GF-D8 (cell line): ENCODE results near the gene CRTC3.

ENCODE experiments used
- DNase-seq: peaks from one replicate; lab custom pipeline; 2025; lab: John Stamatoyannopoulos, UW

The CRTC3 gene

GRCh38 chr15:90562669-90563068 is 32.9 kb downstream of the CRTC3 start:
- no peak for DNase-seq

GRCh38 chr15:90563463-90563862 is 33.7 kb downstream of the CRTC3 start:
- no peak for DNase-seq

DNA sequence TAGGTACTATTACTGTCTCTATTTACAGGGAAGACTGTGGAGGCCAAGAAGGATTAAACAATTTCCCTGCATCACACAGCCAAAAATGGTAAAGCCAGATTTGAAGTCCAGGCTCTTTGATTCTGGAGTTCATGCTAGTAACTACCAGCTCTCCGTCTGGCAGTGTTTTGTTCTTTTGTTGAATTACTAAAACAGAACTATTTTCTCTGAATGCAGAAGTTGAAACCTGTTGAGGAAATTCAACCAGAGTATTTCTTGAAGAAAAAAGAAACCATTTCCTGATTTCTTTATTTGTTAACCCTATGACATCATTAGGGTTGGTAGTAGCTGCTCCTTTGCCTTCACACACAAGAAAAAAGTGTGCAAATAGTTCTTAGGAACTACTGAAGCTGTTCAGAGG is 34.3 kb downstream of the CRTC3 start:
- DNase-seq = peak; percentile 10

- no peak for DNase-seq
Measured at GRCh38 chr15:90564590-90564989, 34.9 kb downstream of the CRTC3 start.

DNA sequence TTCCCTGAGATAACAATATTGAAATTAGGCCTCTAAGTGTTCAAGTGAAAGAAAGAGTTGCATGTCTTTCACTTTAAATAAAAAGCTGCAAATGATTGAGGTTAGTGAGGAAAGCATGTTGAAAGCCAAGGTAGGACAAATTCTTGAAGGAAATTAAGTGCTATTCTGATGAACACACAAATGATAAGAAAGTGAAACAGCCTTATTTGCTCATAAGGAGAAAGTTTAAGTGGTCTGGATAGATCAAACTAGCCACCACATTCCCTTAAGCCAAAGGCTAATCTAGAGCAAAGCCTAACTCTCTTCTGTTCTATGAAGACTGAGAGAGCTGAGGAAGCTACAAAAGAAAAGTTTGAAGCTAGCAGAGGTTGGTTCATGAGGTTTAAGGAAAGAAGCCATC is 36.1 kb downstream of the CRTC3 start:
- no peak for DNase-seq

- DNase-seq = no peak
Measured at GRCh38 chr15:90570643-90571042, 40.9 kb downstream of the CRTC3 start.

DNA sequence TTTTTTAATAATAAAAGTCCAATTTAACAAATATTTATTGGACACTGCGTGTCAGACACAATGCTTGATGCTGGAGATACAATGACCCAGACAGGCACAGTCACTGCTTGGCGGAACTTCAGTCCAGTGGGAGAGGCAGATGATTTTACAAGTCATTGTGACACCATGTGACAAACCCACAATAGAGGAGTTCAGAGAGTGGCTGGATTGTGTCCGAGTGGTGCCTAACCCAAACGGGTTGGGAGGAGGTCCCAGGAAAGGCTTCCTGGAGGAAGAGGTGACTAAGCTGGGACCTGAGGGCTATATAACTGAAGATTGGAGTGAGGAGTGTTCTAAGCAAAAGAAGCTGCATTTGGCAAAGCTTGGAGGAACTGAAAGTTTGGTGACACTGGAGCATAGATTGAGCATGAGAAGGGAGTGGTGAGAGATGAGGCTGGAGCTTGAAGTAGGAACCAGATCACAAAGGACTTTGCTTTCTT is 41.4 kb downstream of the CRTC3 start:
- no peak for DNase-seq

- no peak for DNase-seq
Measured at GRCh38 chr15:90572893-90573292, 43.2 kb downstream of the CRTC3 start.

GRCh38 chr15:90576711-90577389 is 47.1 kb downstream of the CRTC3 start:
- no peak for DNase-seq

GRCh38 chr15:90579213-90579612 is 49.5 kb downstream of the CRTC3 start:
- DNase-seq = no peak

DNA sequence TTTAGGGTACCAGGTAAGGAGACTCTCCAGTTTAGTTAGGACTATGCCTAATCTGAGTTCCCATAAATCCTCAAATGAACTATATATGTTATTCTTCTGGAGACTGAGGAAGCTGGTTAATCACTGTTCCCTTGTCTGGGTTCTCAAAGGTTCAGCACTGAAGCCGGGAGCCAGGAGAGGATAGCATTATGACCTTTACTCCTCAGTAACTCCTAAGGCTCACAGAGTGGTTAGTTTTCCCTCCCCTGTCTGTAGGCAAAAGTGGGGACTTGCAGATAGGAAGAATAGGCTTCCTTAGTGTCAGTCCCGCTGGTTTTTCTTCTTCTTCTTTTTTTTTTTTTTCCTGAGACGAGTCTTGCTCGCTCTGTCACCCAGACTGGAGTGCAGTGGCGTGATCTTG is 50.4 kb downstream of the CRTC3 start:
- DNase-seq = no peak

DNA sequence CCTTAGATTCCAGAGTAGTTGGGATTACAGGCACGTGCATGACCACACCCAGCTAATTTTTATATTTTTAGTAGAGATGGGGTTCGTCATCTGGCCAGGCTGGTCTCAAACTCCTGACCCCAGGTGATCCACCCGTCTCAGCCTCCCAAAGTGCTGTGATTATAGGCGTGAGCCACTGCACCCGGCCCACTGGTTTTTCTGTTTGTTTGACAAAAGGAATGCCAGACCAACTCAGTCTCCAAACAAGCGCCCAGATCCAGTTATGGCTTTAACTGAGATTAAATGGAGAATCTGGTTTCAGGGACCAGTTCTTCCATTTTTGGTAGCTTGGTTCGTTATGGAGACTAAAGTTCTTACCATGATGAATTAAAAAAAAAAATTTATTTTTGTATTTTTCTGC is 50.8 kb downstream of the CRTC3 start:
- no peak for DNase-seq

DNA sequence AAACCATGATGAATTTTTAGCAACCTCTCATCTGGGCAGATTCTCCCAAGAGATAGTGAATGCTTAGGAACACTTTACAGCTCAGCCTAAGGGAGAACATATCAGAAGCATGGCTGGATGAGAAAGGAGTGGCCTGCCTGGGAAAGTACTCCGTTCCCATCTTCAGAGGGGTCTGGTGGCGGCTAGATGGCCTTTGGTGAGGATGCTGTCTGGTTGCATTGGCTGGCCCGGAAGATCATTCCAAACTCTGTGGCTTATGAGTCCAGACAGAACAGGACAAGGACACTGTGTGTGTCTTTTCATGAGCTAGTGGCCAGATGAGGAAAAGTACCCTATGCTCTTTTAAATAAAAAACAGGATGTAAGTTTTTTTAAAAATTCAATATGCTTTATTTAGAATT is 51.2 kb downstream of the CRTC3 start:
- DNase-seq = no peak

DNA sequence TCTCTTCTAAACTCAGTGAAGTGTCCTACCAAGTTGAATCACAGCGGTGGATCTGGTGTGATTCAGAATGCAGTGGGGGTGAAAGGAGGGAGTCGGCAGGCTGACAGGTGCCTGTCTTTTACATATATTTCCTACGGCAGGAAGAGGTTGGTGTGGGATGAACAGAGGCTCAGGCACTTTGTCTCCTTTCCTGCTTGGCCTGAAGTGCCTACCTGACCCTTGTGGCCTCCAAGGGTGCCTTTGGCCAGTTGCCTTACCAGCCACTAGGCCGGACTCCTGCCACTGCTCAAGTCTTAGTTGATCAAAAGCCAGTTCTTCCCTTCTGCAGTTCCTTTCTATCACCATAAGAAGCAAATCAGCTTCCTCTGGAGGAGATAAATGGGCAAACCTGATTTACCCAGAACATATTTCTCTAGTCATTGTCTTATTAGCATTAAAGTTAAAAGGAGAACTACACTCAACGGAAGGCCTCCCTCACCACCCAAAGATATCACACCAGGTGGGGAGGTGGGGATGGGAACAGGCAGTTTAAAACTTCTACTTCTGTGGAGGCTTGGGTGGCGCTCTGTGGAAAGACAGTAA is 52.1 kb downstream of the CRTC3 start:
- DNase-seq = no peak

GRCh38 chr15:90582553-90582952 is 52.8 kb downstream of the CRTC3 start:
- DNase-seq = no peak

DNA sequence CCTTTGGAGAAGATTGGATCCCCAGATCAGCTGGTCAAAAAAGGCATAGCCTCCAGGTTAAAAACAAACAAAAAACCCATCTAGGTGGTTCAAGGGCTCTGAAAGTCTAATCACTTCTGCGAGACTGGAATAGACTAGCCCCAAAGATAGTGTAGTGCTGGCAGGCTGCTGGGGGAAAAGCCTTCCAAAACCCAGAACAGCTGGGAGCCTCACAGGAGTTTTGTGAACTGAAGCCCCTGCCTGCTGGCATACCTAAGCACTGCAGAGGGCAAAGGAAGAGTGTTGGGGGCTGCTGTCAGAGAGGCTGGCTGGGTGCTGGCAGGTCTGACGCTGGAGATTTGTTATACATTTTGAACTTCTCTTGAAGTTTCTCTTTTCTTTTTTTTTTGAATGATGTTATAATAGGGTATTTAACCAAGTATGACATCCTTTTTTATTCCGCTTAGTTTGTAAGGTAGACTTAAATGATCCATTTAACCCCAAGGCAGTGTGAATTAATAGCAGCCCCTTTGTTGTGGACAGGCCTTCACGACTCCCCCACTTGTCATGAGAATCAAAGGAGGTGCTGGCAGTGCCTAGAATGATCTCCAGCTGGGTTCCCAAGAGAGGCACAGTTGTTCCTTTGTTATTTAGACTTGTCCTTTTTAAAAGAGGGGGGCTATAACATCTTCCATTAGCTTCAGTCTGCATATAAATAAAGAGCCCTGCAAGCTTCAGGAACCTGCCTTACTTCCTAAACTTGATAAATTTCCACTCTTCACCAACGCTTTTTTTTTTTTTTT is 53.9 kb downstream of the CRTC3 start:
- no peak for DNase-seq

DNA sequence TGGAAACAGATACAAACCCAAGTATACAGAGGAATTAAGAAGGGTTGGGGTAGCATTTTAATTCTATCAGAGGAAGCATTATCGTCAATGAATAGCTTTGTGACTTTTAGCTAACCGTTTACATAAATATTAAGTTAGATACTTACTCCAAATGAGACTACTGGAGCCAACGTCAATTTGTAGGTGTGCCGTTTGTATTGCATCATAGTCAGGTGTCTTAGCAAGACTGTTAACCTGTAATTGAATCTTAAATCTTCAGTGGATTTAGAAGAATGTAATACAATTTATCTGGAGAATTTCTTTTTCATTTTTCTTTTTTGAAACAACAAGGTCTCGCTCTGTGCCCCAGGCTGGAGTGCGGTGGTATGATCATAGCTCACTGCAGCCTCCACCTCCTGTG is 55.1 kb downstream of the CRTC3 start:
- no peak for DNase-seq

- no peak for DNase-seq
Measured at GRCh38 chr15:90585863-90586262, 56.1 kb downstream of the CRTC3 start.

GRCh38 chr15:90586948-90587347 is 57.2 kb downstream of the CRTC3 start:
- no peak for DNase-seq

GRCh38 chr15:90588427-90588826 is 58.7 kb downstream of the CRTC3 start:
- no peak for DNase-seq

- no peak for DNase-seq
Measured at GRCh38 chr15:90591524-90591923, 61.8 kb downstream of the CRTC3 start.

- DNase-seq = no peak
Measured at GRCh38 chr15:90592131-90592881, 62.6 kb downstream of the CRTC3 start.
